Measurements from ENCODE around the gene AGFG1. TPM values are rescaled to one million over a fixed set of nuclear protein-coding genes. Genes with fewer than 3 reads are reported as not detected.
"Not testable (repeated sequence)": the region's sequence is repeated elsewhere in the genome, so short reads cannot be mapped to it uniquely, and the experiment has no call there.

Gene AGFG1
- total RNA-seq, 3 donors from 2014 or later: 69.2 to 76.3 (median 73.0) TPM

- intact Hi-C loops (cut with DNase I, micrococcal nuclease): no loop called here
- no peak for TF ChIP-seq CTCF (IDR thresholded peaks at IDR 0.05)
- no peak overlapping the region for H3K4me3 ChIP-seq
- H3K4me1 ChIP-seq (ENCODE audit: low read depth): peaks cover 7% of the 10 kb centered on the region
- no peak for DNase-seq
- H3K36me3 ChIP-seq (ENCODE audit: low read depth): no peaks in the 10 kb centered on the region
- peaks cover 13% of the 10 kb centered on the region for H3K9me3 ChIP-seq
- ATAC-seq: no peak
Measured at GRCh38 chr2:227582369-227582768, 110.4 kb downstream of the AGFG1 start.

- no peak overlapping the region for H3K4me3 ChIP-seq
- ATAC-seq: peak; percentile 25
- no peak for TF ChIP-seq CTCF (IDR thresholded peaks at IDR 0.05)
- H3K4me1 ChIP-seq (ENCODE audit: low read depth): no peaks in the 10 kb centered on the region
- intact Hi-C loops (cut with DNase I, micrococcal nuclease): no loop called here
- no peak for DNase-seq
- no peaks in the 10 kb centered on the region for H3K9me3 ChIP-seq
- no peaks in the 10 kb centered on the region for H3K36me3 ChIP-seq (ENCODE audit: low read depth)
Measured at GRCh38 chr2:227592694-227593387, 120.9 kb downstream of the AGFG1 start.

- Histone ChIP-seq H3K4me3 (no peak overlapping the region), H3K4me1 (ENCODE audit: low read depth) (no peaks in the 10 kb centered on the region), H3K9me3 (no peaks in the 10 kb centered on the region), H3K36me3 (ENCODE audit: low read depth) (no peaks in the 10 kb centered on the region)
- no peak for TF ChIP-seq CTCF (IDR thresholded peaks at IDR 0.05)
- no peak for DNase-seq
- intact Hi-C loops (cut with DNase I, micrococcal nuclease): no loop called here
- no peak for ATAC-seq
Measured at GRCh38 chr2:227595797-227596196, 123.8 kb downstream of the AGFG1 start.

GRCh38 chr2:227597036-227597435, 125.1 kb downstream of the AGFG1 start:
- Histone ChIP-seq H3K36me3 (ENCODE audit: low read depth) (no peaks in the 10 kb centered on the region), H3K9me3 (no peaks in the 10 kb centered on the region), H3K4me3 (no peak overlapping the region), H3K4me1 (ENCODE audit: low read depth) (no peaks in the 10 kb centered on the region)
- no peak for TF ChIP-seq CTCF (IDR thresholded peaks at IDR 0.05)
- intact Hi-C loops (cut with DNase I, micrococcal nuclease): no loop called here
- DNase-seq (no peak), ATAC-seq (no peak)

- Histone ChIP-seq H3K36me3 (ENCODE audit: low read depth) (no peaks in the 10 kb centered on the region), H3K9me3 (no peaks in the 10 kb centered on the region), H3K4me3 (no peak overlapping the region), H3K4me1 (ENCODE audit: low read depth) (peaks cover 8% of the 10 kb centered on the region)
- no peak for DNase-seq
- no peak for TF ChIP-seq CTCF (IDR thresholded peaks at IDR 0.05)
- ATAC-seq: no peak
- intact Hi-C loops (cut with DNase I, micrococcal nuclease): no loop called here
Measured at GRCh38 chr2:227597998-227598397, 126.0 kb downstream of the AGFG1 start.

GRCh38 chr2:227598835-227599503, 127.0 kb downstream of the AGFG1 start, which contains the start of gene SCYGR2:
TSS of gene SCYGR2 (plus strand) at chr2:227598893. CDS start at chr2:227598893, 0 bp downstream.
- ATAC-seq; intact Hi-C loops (cut with DNase I, micrococcal nuclease); H3K9me3 ChIP-seq; H3K4me3 ChIP-seq; H3K4me1 ChIP-seq (ENCODE audit: low read depth); H3K36me3 ChIP-seq (ENCODE audit: low read depth); DNase-seq: not testable (repeated sequence)
